ENCODE results near the gene SVEP1.
"Not testable (repeated sequence)": the region's sequence is repeated elsewhere in the genome, so short reads cannot be mapped to it uniquely, and the experiment has no call there.

The SVEP1 gene

GRCh38 chr9:110578575-110579033 is 937 bp downstream of the SVEP1 start:
- DNase-seq (ENCODE audit: low read depth) = no peak

- DNase-seq (ENCODE audit: low read depth) = no peak
Observed at GRCh38 chr9:110575945-110576344, 3.6 kb downstream of the SVEP1 start.

GRCh38 chr9:110575169-110575568 is 4.4 kb downstream of the SVEP1 start:
- DNase-seq (ENCODE audit: low read depth) = no peak

- no peak for DNase-seq (ENCODE audit: low read depth)
Observed at GRCh38 chr9:110573305-110573704, 6.2 kb downstream of the SVEP1 start.

GRCh38 chr9:110571801-110572483 is 7.6 kb downstream of the SVEP1 start:
- no peak for DNase-seq (ENCODE audit: low read depth)

- no peak for DNase-seq (ENCODE audit: low read depth)
Observed at GRCh38 chr9:110566156-110566555, 13.4 kb downstream of the SVEP1 start.

GRCh38 chr9:110561826-110562225 is 17.7 kb downstream of the SVEP1 start:
- DNase-seq (ENCODE audit: low read depth) = no peak

GRCh38 chr9:110559869-110560268 is 19.7 kb downstream of the SVEP1 start:
- no peak for DNase-seq (ENCODE audit: low read depth)

GRCh38 chr9:110555551-110556331 is 23.8 kb downstream of the SVEP1 start:
- no peak for DNase-seq (ENCODE audit: low read depth)

- DNase-seq (ENCODE audit: low read depth) = no peak
Observed at GRCh38 chr9:110546411-110546871, 33.1 kb downstream of the SVEP1 start.

- DNase-seq (ENCODE audit: low read depth) = no peak
Observed at GRCh38 chr9:110545705-110546104, 33.8 kb downstream of the SVEP1 start.

GRCh38 chr9:110543631-110544051 is 35.9 kb downstream of the SVEP1 start:
- no peak for DNase-seq (ENCODE audit: low read depth)

- DNase-seq (ENCODE audit: low read depth) = no peak
Observed at GRCh38 chr9:110541950-110542349, 37.6 kb downstream of the SVEP1 start.

- DNase-seq (ENCODE audit: low read depth) = no peak
Observed at GRCh38 chr9:110538647-110539041, 40.9 kb downstream of the SVEP1 start.

- no peak for DNase-seq (ENCODE audit: low read depth)
Observed at GRCh38 chr9:110537841-110538646, 41.5 kb downstream of the SVEP1 start.

- DNase-seq (ENCODE audit: low read depth) = no peak
Observed at GRCh38 chr9:110536822-110537221, 42.7 kb downstream of the SVEP1 start.

GRCh38 chr9:110534162-110534561 is 45.4 kb downstream of the SVEP1 start:
- DNase-seq (ENCODE audit: low read depth) = not testable (repeated sequence)

GRCh38 chr9:110532908-110533665 is 46.5 kb downstream of the SVEP1 start:
- DNase-seq (ENCODE audit: low read depth) = no peak

- no peak for DNase-seq (ENCODE audit: low read depth)
Observed at GRCh38 chr9:110531776-110532175, 47.8 kb downstream of the SVEP1 start.

- DNase-seq (ENCODE audit: low read depth) = not testable (repeated sequence)
Observed at GRCh38 chr9:110531241-110531640, 48.3 kb downstream of the SVEP1 start.

GRCh38 chr9:110528645-110529044 is 50.9 kb downstream of the SVEP1 start:
- no peak for DNase-seq (ENCODE audit: low read depth)

GRCh38 chr9:110526426-110526825 is 53.1 kb downstream of the SVEP1 start:
- DNase-seq (ENCODE audit: low read depth) = no peak
